Stromal cell of bone marrow (primary cell): Measurements from ENCODE around the gene GARIN5B.
"Not testable (repeated sequence)": the region's sequence is repeated elsewhere in the genome, so short reads cannot be mapped to it uniquely, and the experiment has no call there.

Source experiments
- DNase-seq: peaks from one replicate; pipeline ENCODE4 v3.0.0-alpha.2; 2012; ENCODE audit warnings: low read depth

Gene GARIN5B

DNA sequence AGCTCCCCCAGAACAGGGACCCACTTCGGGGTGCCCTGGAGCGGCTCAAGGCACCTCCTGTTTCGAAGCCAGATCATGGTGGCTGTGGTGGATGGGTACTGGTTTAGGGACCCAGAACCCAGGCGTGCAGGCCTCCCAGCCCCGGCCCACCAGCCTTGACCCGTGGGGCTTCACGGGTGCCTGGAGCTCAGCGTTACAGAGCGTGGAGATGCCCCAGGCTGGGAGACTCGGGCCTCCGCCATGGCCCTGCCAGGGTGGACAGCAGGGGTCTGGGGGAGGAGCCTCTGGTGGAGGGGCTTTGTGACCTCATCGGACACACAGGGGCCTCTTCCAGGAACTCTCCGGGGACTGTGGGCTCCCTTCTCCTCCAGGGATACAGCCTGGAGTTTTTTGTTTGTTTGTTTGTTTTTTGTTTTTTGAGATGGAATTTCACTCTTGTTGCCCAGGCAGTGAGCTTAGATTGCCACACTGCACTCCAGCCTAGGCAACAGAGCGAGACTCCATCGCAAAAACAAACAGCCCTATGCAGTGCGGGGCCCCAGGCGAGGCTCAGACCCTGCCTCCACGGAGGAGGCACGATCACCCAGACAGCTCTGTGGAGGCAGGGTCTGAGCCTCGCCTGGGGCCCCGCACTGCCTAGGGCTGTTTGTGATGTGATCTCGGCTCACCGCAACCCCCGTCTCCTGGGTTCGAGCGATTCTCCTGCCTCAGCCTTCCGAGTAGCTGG is at the start of gene GARIN5B:
TSS of gene GARIN5B (minus strand) at position 271 of the 727 bp plus-strand sequence. CDS start at position 77, 194 bp downstream.
- no peak for DNase-seq

DNA sequence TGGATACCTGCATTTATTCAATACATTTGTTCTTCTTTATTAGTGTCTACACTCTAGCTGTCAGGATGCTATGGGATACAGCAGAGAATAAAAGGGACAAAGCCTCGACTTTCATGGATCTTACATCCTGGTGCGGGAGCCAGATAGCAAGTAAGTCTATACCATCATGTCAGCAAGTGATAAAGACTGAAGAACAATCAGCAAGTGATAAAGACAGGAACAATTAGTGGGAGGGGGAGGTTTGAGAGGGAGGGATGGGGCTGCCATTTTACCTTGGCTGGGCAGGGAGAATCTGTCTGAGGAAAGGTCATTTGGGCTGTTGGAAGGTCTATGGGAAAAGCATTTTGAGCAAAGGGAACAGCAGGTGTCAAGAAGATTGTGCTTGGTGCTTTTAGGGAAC is 47.1 kb upstream of the GARIN5B start:
- no peak for DNase-seq

DNA sequence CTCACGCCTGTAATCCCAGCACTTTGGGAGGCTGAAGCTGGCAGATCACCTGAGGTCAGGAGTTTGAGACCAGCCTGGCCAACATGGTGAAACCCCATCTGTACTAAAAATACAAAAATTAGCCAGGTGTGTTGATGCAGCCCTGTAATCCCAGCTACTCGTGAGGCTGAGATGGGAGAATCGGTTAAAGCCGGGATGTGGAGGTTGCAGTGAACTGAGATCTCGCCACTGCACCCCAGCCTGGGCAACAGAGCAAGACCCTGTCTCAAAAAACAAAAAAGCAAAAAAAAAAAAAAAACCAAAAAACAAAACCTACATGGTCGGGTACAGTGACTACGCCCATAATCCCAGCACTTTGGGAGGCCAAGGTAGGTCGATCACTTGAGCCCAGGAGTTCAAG is 46.1 kb upstream of the GARIN5B start:
- not testable (repeated sequence) for DNase-seq

DNA sequence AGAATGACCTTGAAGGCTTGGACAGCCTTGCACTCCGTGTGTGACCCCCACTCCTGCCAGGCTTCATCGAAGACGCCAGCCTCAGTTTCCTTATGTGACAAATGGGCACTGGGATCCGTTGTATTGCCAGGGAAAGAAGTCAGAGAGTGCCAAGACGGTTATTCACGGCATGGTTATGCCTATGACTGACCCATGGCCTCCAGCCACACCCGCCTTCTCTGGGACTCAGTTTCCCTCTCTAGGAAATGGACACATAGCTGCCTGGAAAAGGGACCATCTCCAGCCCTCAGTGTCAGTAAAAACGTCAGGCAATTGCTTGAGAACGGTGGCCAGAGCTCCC is 45.4 kb upstream of the GARIN5B start:
- DNase-seq: no peak

DNA sequence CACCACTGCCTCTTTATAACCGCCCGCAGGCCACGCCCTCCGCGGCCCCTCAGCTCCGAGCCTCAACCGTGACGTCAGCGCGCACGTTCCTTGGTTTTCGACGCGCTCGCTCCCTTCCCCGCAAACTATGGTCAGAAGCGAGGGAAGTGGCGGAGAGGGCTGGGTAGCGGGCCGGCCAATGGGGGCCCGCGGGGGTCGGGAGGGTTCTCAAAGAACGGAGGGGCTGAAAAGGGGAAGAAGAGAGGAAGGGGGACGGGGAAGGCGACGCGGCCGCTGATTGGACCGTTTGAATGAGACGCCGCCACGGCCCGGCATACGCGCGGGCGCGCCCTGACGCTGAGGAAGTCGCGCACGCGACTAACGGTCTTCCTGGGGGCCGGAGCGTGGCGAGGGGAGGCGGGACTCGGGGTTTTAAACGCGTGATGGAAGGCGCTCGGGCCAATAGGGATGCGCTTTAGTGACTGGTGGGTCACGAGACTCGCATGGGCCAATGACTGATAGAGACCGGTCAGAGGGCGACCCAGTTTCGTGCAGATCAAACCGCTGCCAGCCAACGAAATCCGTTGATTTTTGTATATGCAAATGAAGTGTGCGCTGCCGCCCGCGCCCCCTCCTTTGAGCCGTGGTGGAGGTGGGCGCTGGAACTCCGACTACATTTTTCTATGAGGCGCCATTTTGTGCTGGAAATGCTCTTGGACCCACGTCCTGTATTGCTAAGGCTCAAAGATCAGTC is 44.9 kb upstream of the GARIN5B start:
- DNase-seq: peak; percentile 99

DNA sequence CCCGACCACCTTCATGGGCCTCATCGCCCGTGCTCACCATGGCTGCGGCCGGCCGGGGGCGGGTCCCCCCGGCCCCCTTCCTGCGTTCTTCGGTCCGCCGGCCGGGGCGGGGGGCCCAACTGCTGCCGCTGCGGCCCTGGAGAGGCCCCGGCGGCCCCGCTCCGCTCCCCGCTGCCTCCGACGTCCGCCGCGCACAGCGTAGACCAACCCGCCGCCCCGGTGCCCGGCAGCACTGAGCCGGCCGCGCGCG is 44.4 kb upstream of the GARIN5B start, which contains the start of gene UBE2S:
TSS of gene UBE2S (minus strand) at position 239 of the 250 bp plus-strand sequence. CDS start at position 40, 199 bp downstream.
- DNase-seq: not testable (repeated sequence)

DNA sequence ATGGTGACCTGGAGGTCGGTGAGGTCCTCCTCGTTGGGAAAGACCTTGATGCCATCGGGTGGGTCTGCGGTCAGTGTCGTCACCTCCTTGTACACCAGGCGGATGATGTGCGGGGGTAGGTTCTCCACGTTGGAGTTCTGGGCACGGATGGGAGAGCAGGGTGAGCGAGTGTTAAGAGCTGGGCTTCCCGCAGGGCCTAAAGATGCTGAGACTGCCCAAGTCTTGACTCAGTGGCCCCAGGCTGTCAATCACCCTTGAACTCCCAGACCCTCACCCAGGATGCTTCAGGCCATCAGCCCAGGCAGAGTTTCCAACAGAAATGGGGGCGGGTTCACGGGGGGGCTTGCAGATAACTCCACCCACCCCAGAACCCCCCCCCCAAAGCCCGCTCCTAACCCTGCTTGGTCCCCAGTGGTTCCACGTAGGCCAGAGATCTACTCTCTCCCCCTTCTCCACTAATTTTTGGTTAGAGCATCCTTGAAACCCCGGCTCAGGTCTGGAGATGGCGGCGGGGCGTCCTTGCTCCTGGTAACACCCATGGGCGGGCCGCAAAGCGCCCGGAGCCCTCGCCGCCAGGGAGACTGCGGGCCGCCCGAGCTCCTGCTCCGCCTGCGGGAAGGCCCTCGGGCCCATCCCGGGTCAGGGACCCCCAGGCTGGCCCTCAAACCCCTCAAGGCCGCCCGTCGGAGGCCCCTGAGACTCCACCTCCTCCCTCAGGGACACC is 43.9 kb upstream of the GARIN5B start:
- no peak for DNase-seq

DNA sequence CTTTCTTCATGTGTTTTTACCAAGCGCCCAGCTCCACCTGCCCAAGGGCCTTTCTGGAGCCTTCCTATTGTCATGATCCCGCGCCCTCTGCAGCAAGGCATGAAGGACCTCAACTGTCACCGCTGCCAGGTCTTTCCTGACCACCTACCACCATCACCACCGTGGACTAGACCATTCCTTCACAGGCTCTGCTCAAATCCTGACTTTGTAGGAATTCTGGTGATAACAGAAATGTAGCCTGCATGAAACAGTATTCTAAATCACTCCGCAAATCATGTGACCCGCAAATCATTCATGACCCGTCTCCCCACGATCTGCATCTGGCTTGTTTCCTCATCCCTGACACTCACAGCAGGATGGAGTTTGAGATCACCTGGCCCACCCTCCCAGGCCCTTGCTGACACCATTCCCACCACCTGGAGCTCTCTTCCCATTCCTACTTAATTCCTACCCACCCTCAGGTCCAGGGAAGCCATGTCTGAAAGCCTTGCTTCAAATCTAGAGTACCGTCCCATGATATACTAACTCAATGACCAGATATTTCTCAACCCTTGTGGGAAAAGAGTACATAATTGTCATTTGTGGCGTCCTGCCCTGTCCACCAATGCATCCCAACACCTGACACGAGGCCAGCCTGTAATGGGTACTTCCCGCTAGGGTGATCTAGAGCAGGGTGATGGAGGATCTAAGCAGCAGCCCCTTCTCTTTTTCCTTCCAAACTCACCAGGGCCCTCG is 43.2 kb upstream of the GARIN5B start:
- DNase-seq: no peak

DNA sequence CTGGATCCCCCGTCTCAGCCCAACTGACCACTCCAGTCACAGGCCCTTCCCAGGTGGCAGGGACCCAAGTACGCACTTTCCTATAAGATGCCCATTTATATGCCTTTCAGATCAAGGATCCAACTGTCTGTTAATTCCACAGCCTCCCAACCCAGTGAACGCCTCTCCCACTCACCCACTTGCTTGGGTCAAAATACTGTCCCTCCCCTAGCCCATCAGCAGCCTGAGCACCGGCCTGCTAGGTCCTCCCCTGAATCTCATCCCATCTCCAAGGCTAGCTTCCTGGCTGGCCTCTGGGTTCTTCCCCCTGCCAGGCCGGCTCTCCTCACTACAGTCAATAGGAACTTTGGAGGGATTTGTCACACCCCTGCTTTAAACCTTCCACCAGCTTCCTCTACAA is 42.6 kb upstream of the GARIN5B start:
- DNase-seq: no peak

DNA sequence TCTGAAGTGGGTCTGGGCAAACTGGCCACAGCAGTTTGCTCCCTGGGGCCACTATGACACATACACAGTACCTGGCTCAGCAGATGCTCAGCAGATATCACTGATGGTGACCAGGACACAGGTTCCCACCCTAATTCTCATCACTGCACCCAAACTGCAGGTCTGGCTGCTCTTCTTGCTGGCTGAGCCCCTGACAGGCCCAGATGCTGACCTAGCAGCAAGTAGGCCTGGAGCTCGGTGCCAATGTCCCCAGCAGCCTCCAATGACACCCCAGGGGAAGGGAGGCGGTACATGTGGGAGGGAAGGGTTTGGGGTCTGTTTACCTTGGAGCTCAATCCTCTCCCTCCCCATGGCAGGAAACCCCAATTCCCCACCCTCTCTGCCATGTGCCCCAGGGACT is 39.4 kb upstream of the GARIN5B start:
- DNase-seq: no peak

DNA sequence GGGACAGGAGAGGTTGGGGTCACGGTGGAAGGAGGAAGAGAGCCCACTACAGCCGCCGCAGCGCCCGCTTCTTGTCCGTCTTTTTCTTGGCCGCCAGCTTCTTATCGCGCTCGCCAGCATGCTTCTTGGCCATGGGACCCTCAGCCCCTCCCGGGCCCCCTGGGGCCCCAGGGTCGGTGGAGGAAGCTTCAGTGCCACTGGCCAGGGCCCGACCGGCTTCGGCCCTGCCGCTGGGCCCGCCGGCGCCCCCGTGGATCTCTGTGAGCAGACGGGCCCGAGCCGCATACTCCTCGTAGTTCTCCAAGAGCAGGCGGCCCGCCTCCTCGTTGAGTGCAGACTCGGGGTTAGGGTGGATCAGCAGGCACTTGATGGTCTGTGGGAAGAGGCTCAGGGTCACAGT is 38.3 kb upstream of the GARIN5B start:
- not testable (repeated sequence) for DNase-seq

DNA sequence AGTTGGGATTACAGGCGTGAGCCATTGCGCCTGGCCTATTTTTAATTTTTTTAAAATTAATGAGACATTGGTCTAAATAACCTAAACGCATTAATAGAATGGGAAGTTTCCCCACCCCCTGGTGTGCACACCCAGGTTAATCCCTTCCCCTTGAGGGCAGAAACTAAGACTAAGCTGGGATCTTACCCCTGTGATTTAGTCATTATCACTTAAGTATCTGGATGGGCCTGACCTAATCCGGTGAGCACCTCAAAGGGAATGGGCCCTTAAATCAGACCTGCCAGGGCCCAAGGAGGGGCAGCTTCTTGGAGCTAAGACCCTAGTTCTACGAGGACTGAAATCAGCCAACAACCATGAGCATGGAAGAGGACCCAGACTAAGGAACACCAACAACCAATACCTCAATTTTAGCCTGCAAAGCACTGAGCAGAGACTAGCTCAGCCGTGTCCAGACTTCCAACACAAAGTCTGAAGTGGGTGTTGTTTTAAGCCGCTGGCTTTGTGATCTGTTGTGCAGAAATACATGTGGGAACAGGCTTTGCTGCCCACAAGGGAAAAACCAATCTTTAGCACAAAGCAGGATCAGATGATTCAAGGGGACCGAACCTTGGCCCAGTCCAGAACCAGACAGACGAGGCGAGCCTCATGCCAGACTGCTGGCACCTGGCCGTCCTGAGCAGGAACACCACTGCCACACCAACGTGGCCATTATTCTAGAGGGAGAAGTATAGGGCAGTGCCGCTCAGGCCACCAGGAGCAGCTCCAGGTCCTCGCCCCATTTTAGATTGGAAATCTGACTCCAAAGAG is 37.4 kb upstream of the GARIN5B start:
- no peak for DNase-seq

DNA sequence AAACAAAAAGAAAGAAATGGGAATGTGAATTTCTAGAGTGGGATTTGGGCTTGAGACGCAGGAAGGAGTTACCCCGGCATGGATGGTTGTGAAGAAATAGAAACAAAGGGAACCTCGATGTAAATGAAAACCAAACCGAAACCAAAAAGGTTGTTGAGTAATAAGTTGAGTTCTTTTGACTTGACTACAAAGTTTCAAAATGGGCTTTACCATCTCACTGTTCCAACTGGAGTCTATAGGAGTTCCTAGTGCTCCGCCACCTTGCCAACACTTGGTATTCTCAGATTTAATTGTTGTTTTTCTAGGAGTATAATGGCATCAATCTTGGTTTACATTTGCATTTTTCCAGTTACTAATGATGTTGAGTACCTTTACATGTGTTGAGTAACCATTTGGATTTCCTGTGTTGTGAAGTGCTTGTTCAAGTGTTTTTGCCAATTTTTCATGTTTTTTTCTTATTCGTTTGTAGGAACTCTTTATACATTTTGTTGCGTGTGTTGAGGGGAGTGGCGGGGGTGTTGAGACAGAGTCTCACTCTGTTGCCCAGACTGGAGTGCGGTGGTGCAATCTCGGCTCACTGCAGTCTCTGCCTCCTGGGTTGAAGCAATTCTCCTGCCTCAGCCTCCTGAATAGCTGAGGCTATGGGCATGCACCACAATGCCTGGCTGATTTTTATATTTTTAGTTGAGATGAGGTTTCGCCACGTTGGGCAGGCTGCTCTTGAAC is 35.3 kb upstream of the GARIN5B start:
- no peak for DNase-seq

DNA sequence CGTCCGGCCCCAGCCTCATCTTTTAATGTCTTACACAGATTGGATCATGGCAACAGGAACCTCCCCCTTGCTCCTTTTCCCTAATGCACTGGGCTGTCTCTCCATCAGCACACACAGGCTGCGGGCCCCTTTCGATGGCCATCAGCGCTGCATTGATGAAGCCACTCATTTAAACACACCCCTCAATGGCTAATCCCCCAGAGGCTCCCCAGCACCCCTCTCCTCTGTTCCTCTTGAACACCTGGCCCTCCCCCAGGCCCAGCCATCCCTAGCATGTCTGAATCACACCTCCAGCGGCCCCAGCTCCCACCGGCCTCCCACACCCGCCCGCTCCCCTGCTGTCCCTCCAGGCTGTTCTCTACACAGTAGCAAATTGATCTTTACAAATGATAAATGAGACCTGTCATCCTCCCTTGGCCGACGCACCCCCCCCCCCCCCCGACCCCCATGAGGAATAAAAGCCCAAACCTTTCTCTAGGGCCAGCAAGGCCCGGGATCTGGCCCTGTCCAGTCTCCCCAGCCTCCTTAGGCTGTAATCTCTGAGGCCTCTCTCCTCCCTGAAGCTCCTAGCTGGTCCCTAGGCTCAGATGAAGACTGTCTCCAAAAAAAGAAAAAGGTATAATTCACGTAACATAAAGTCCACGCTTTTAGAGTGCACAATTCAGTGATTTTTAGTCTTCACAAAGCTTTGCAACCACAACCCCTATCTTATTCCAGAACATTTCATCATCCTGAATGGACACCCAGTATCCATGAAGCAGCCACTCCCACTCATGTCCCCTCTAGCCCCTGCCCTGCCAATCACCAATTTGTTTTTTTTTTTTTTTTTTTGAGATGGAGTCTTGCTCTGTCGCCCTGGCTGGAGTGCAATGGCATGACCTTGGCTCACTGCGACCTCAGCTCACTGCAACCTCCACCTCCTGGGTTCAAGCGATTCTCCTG is 30.0 kb upstream of the GARIN5B start:
- no peak for DNase-seq

DNA sequence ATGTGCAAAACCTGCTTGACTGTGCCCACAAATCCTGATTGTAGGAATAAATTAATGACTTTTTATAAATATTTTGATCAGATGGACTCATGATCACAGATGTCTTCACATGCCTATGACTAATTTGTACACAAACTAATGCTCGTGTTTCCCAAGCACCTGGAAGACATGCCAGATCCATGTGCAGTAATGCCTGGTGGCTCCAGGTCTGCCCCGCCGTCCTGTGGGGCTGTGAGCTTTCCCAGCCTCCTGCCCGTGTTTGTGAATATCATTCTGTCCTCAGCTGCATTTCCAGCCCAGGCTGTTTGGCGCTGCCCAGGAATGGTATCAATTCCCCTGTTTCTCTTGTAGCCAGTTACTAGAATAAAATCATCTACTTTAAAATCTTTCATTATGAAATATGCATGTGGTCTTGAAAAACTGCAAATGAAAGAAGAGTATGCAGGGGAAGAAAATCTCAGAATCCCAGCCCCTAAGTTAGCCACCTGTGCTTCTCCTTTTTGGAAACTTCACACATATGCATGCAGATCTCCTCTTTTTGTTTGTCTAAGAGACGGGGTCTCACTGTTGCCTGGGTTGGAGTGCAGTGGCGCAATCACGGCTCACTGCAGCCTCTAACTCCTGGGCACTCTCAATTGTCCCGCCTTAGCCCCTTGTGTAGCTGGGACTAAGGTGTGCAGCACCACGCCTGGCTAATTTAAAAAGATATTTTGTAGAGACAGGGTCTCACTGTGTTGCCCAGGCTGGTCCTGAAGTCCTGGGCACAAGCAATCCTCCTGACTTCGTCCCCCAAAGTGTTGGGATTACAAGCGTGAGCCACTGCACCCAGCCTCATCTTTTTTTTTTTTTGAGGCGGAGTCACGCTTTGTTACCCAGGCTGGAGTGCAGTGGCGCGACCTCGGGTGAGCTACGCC is 28.9 kb upstream of the GARIN5B start:
- no peak for DNase-seq

DNA sequence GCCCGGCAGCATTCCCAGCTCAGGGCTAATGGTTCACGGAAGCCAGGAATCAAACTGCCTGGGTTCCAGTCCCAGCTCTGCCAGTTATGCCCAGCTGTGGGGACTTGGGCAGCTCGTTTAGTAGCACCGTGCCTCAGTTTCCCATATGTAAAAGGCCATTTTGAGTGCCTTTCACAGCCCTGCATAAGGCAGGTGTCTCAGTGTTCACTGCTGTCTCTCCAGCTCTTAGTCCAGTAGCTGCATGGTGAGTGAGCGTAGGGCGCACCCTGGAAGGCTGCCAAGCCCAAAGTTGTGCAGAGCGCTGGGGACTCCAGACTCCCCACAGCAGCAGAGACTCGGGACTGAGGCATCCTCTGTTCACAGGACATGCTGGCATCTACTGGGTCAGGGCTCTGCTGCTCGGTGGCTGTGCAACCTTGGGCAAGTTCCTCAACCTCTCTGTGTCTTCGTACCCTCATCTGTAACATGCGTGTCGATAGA is 28.2 kb upstream of the GARIN5B start:
- DNase-seq: no peak

DNA sequence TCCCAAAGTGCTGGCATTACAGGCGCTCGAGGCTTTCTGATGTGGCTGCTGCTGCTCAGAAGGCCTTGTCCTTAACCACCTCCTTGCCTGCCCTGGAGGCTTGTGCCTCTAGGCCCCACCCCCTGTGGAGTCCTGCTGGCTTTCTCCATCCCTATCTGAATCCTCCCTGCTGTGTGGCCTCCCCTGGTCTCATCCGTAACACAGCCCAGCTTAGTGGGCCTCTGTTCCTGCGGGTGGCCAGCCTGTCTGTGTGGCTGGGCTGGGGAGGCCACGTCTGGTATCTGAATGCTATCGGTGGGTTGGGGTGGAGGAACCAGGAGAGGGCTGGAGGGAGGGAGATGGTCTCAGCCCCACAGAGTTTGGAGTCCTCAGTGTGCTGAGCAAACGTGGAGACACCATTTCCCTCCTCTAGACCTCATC is 27.4 kb upstream of the GARIN5B start:
- no peak for DNase-seq
